HepG2 (cell line): ENCODE data around the gene PGK2. TPM values are rescaled to one million over a fixed set of nuclear protein-coding genes. Genes with fewer than 3 reads are reported as not detected.

ENCODE experiments used
- ATAC-seq: fragments of 200-7000 bp; cut with Tn5 transposase; 3 replicates; pipeline ENCODE4 v1.9.1; 2020; ENCODE audit warnings: mild to moderate bottlenecking, moderate library complexity
- BruUV-seq: library from RNA; stranded (reverse); fragments of 400-500 nt; replicated peaks from 2 replicates; lab custom pipeline; 2021; lab: Mats Ljungman, UMichigan
- CTCF ChIA-PET: fragments of 300-600 bp; formaldehyde crosslinking; extraction: SDS; loops from one replicate; lab custom pipeline; 2021; ENCODE audit warnings: low total read pairs, inconsistent platforms, low intra/inter-chr PET ratio; lab: Yijun Ruan, JAX
- POLR2A ChIA-PET: fragments of 350-600 bp; sonication (Branson Sonifier 250); formaldehyde crosslinking; loops from one replicate; lab custom pipeline; 2020; ENCODE audit warnings: antibody characterized with exemption, inconsistent platforms; lab: Yijun Ruan, JAX
- DNase-seq: peaks from one replicate; pipeline ENCODE4 v3.0.0-alpha.2; 2015; ENCODE audit warnings: low spot score
- FAIRE-seq: peaks from 3 replicates; lab custom pipeline; 2011; peaks lifted over from hg19 to GRCh38; lab: Jason Lieb, UNC
- H2AFZ ChIP-seq: one replicate; pipeline ENCODE4 v1.6.1; 2011; ENCODE audit warnings: low read length, inconsistent platforms
- H3K27ac ChIP-seq: fragments of 300-600 bp; 3 replicates; pipeline ENCODE4 v1.8.0; 2011; ENCODE audit warnings: mixed run types, mild to moderate bottlenecking, mixed read lengths, low read length, inconsistent platforms; ENCODE audit not compliant: insufficient read depth; ENCODE audit errors: extremely low read length
- H3K27me3 ChIP-seq, 2 experiments: fragments of 200-600 bp in 1 of 2; 2 replicates in 1 of 2; 3 replicates in 1 of 2; pipeline versions ENCODE4 v1.6.0 to v1.8.0; 2011; ENCODE audit warnings: low read length in 2 of 2, mild to moderate bottlenecking in 2 of 2, moderate library complexity in 2 of 2, inconsistent platforms in 1 of 2; ENCODE audit not compliant: insufficient read depth in 2 of 2, control insufficient read depth in 1 of 2
- H3K36me3 ChIP-seq, 2 experiments: fragments of 200-600 bp in 1 of 2; replicated peaks in 1 of 2; 2 replicates in 1 of 2; 3 replicates in 1 of 2; pipeline versions ENCODE4 v1.5.1 to v1.8.0; 2011; ENCODE audit warnings: low read length in 2 of 2, inconsistent platforms in 1 of 2; ENCODE audit not compliant: insufficient read depth in 2 of 2, control insufficient read depth in 1 of 2
- H3K4me1 ChIP-seq: 2 replicates; pipeline ENCODE4 v1.5.1; 2012; ENCODE audit warnings: low read length, inconsistent platforms; ENCODE audit not compliant: insufficient read depth
- H3K4me2 ChIP-seq: 2 replicates; pipeline ENCODE4 v1.6.0; 2011; ENCODE audit warnings: low read depth, low read length, inconsistent platforms
- H3K4me3 ChIP-seq, 3 experiments: fragments of 200-600 bp in 1 of 3; sonication (generic), shearing (Covaris generic) in 1 of 3; replicated peaks in 1 of 3; 2 replicates each; pipeline ENCODE4 v1.5.1; 2011 to 2016; ENCODE audit warnings: low read length in 3 of 3, inconsistent platforms in 2 of 3, low read depth in 2 of 3, mild to moderate bottlenecking in 2 of 3, control low read depth in 1 of 3, mixed read lengths in 1 of 3; ENCODE audit not compliant: insufficient read depth in 1 of 3
- H3K79me2 ChIP-seq: one replicate; pipeline ENCODE4 v1.6.1; 2011; ENCODE audit warnings: low read length, inconsistent platforms; ENCODE audit not compliant: insufficient read depth
- H3K9ac ChIP-seq: 2 replicates; pipeline ENCODE4 v1.6.0; 2011; ENCODE audit warnings: mild to moderate bottlenecking, low read depth, low read length, inconsistent platforms; ENCODE audit not compliant: insufficient read depth
- H3K9me3 ChIP-seq: 2 replicates; pipeline ENCODE4 v1.5.1; 2012; ENCODE audit warnings: mild to moderate bottlenecking, low read length
- H4K20me1 ChIP-seq: 2 replicates; pipeline ENCODE4 v1.6.0; 2011; ENCODE audit warnings: inconsistent platforms, mild to moderate bottlenecking, low read length, moderate library complexity; ENCODE audit not compliant: insufficient read depth
- ELF3 ChIP-seq: IDR thresholded peaks from 2 replicates; pipeline ENCODE4 v1.6.1; 2016; ENCODE audit warnings: missing genetic modification reagents, missing compliant biosample characterization
- NFE2L2 ChIP-seq: fragments of 150-350 bp; IDR thresholded peaks from 2 replicates; pipeline ENCODE4 v1.6.1; 2014; ENCODE audit warnings: low read length
- ZBTB14 ChIP-seq: sonication (generic); formaldehyde crosslinking; IDR thresholded peaks from 2 replicates; pipeline ENCODE4 v1.4.0; 2020; ENCODE audit warnings: missing genetic modification reagents
- WGBS: methylation state at CpG from one replicate; pipeline ENCODE4 v1.1.6; 2017; ENCODE audit warnings: low lambda C conversion rate; 5-methylcytosine and 5-hydroxymethylcytosine counted together
- in situ Hi-C: cut with HindIII; loops from 2 replicates; pipeline ENCODE4 v1.10.0; 2017; ENCODE audit warnings: low pct_unique_long_range_greater_than_20kb; ENCODE audit not compliant: extremely low pct_ligation_motif_present
- intact Hi-C: fragments of 100-400 bp; cut with micrococcal nuclease; formaldehyde crosslinking; loops from one replicate; pipeline ENCODE4 v1.10.0; 2022; ENCODE audit not compliant: unreplicated experiment
- polyA plus RNA-seq, 8 experiments: library from polyadenylated mRNA; depleted of rRNA in 3 of 8; stranded (reverse) in 7 of 8; unstranded in 1 of 8; fragments of >200 nt; fragmentation: Illumina TruSeq in 4 of 8; extraction: Trizol in 4 of 8; gene quantifications; 2 replicates each; pipeline versions ENCODE4 v1.2.1 to v1.2.3, GENCODE V29; 2011 to 2016; ENCODE audit warnings: low read depth in 4 of 8, missing spikeins in 1 of 8, mixed read lengths in 1 of 8; ENCODE audit not compliant: insufficient read depth in 1 of 8
- total RNA-seq, 5 experiments: library from RNA; depleted of rRNA; stranded (reverse); fragments of >200 nt; fragmentation: Illumina TruSeq; extraction: Trizol; gene quantifications; 2 replicates each; pipeline ENCODE4 v1.2.3, GENCODE V29; 2016; ENCODE audit warnings: low read depth in 1 of 5
- TF ChIP-seq, protein P1 (sequence below): sonication (generic); formaldehyde crosslinking; IDR thresholded peaks from 2 replicates; pipeline ENCODE4 v1.4.0; 2020; ENCODE audit warnings: mild to moderate bottlenecking, missing genetic modification reagents
- TF ChIP-seq, protein P2 (sequence below): sonication (generic); formaldehyde crosslinking; IDR thresholded peaks from 2 replicates; pipeline ENCODE4 v1.4.0; 2020; ENCODE audit warnings: mild to moderate bottlenecking, missing genetic modification reagents, borderline replicate concordance
- TF ChIP-seq, protein P3 (sequence below): sonication (generic); formaldehyde crosslinking; IDR thresholded peaks from 2 replicates; pipeline ENCODE4 v1.5.0; 2020; ENCODE audit warnings: mild to moderate bottlenecking, missing genetic modification reagents

Gene PGK2
- total and polyA plus RNA-seq, 2 of the 13 experiments (the other 11 are each of a cell fraction or from before 2014, with no cell fraction given) = not detected

DNA sequence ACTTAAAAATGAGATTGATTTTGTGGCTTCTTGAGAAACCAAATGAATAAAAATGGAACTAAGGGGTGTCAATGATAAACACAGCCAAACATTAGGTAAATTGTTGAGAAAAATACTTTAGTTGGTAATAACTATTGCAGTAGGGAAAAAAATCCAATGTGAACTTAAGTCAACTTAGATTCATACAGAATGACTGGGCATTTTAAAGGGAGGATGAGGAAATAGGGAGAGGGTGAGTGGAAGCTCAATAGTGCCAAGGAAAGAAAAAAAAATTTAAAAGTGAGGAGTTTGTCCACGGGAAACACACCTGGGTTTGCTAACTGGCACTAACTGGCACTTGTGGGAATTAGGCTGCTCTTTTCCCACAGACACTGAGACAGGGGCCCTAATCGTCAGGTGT is 26.2 kb upstream of the PGK2 start:
- in situ Hi-C loops = no loop called here
- POLR2A ChIA-PET = no interaction called here

DNA sequence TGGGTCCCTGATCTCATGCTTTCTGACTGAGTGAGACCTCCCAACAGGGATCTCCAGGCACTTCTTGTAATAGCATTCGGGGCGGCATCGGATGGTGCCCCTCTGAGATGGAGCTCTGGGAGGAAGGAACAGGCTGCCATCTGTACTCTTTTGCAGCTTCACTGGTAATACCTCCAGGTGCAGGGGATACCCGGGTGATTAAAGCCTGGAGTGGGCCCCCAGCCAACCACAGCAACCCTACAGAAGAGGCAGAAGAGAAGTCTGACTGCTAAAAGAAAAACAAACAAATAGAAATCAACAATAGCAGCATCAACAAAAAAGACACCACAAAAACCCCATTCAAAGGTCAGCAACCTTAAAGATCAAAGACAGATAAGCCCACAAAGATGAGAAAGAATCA is 19.1 kb upstream of the PGK2 start:
- in situ Hi-C loops = no loop called here
- no peak overlapping the region for H2AFZ ChIP-seq
- FAIRE-seq (no peak), DNase-seq (no peak), ATAC-seq (no peak)
- H3K36me3 ChIP-seq = no peaks in the 10 kb centered on the region
- H4K20me1 ChIP-seq = no peaks in the 10 kb centered on the region
- no peak overlapping the region for H3K4me2 ChIP-seq
- POLR2A ChIA-PET = no interaction called here
- no peaks in the 10 kb centered on the region for H3K4me1 ChIP-seq
- no peak overlapping the region for H3K27ac ChIP-seq
- H3K9me3 ChIP-seq = no peaks in the 10 kb centered on the region
- intact Hi-C loops = no loop called here
- no TSS peak for BruUV-seq
- no peak overlapping the region for H3K9ac ChIP-seq
- H3K79me2 ChIP-seq = no peaks in the 10 kb centered on the region
- H3K27me3 ChIP-seq = no peaks in the 10 kb centered on the region
- CTCF ChIA-PET = no interaction called here
- 73% methylated on average over 4 of the region's 4 CpGs for WGBS
- H3K4me3 ChIP-seq = no peak overlapping the region
- no peak for TF ChIP-seq ZBTB14
- TF ChIP-seq, protein P1, sequence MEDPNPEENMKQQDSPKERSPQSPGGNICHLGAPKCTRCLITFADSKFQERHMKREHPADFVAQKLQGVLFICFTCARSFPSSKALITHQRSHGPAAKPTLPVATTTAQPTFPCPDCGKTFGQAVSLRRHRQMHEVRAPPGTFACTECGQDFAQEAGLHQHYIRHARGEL (CRISPR knock-in tag) = no peak
- TF ChIP-seq, protein P2, sequence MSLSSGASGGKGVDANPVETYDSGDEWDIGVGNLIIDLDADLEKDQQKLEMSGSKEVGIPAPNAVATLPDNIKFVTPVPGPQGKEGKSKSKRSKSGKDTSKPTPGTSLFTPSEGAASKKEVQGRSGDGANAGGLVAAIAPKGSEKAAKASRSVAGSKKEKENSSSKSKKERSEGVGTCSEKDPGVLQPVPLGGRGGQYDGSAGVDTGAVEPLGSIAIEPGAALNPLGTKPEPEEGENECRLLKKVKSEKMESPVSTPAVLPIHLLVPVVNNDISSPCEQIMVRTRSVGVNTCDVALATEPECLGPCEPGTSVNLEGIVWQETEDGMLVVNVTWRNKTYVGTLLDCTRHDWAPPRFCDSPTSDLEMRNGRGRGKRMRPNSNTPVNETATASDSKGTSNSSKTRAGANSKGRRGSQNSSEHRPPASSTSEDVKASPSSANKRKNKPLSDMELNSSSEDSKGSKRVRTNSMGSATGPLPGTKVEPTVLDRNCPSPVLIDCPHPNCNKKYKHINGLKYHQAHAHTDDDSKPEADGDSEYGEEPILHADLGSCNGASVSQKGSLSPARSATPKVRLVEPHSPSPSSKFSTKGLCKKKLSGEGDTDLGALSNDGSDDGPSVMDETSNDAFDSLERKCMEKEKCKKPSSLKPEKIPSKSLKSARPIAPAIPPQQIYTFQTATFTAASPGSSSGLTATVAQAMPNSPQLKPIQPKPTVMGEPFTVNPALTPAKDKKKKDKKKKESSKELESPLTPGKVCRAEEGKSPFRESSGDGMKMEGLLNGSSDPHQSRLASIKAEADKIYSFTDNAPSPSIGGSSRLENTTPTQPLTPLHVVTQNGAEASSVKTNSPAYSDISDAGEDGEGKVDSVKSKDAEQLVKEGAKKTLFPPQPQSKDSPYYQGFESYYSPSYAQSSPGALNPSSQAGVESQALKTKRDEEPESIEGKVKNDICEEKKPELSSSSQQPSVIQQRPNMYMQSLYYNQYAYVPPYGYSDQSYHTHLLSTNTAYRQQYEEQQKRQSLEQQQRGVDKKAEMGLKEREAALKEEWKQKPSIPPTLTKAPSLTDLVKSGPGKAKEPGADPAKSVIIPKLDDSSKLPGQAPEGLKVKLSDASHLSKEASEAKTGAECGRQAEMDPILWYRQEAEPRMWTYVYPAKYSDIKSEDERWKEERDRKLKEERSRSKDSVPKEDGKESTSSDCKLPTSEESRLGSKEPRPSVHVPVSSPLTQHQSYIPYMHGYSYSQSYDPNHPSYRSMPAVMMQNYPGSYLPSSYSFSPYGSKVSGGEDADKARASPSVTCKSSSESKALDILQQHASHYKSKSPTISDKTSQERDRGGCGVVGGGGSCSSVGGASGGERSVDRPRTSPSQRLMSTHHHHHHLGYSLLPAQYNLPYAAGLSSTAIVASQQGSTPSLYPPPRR (CRISPR knock-in tag) = no peak

More for the DNA sequence above, 26.2 kb upstream of the PGK2 start:
- no peaks in the 10 kb centered on the region for H3K9me3 ChIP-seq
- no peaks in the 10 kb centered on the region for H3K79me2 ChIP-seq
- H3K36me3 ChIP-seq = no peaks in the 10 kb centered on the region
- no peaks in the 10 kb centered on the region for H3K27me3 ChIP-seq
- ATAC-seq (no peak), FAIRE-seq (no peak), DNase-seq (no peak)
- H2AFZ ChIP-seq = no peak overlapping the region
- no peaks in the 10 kb centered on the region for H4K20me1 ChIP-seq
- no peak overlapping the region for H3K9ac ChIP-seq
- intact Hi-C loops = no loop called here
- H3K27ac ChIP-seq = no peak overlapping the region
- WGBS = 29% methylated on average over 2 of the region's 2 CpGs
- H3K4me3 ChIP-seq = no peak overlapping the region
- CTCF ChIA-PET = no interaction called here
- no TSS peak for BruUV-seq
- no peak overlapping the region for H3K4me2 ChIP-seq
- H3K4me1 ChIP-seq = no peaks in the 10 kb centered on the region
- TF ChIP-seq NFE2L2 (0 out of 2 replicates have a peak, but pooled peaks have one; percentile 21), ELF3 (CRISPR knock-in tag) (no peak)
- TF ChIP-seq, protein P3, sequence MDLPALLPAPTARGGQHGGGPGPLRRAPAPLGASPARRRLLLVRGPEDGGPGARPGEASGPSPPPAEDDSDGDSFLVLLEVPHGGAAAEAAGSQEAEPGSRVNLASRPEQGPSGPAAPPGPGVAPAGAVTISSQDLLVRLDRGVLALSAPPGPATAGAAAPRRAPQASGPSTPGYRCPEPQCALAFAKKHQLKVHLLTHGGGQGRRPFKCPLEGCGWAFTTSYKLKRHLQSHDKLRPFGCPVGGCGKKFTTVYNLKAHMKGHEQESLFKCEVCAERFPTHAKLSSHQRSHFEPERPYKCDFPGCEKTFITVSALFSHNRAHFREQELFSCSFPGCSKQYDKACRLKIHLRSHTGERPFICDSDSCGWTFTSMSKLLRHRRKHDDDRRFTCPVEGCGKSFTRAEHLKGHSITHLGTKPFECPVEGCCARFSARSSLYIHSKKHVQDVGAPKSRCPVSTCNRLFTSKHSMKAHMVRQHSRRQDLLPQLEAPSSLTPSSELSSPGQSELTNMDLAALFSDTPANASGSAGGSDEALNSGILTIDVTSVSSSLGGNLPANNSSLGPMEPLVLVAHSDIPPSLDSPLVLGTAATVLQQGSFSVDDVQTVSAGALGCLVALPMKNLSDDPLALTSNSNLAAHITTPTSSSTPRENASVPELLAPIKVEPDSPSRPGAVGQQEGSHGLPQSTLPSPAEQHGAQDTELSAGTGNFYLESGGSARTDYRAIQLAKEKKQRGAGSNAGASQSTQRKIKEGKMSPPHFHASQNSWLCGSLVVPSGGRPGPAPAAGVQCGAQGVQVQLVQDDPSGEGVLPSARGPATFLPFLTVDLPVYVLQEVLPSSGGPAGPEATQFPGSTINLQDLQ (CRISPR knock-in tag) = no peak
